ENCODE measurements around the gene SIGLEC12. TPM values are rescaled to one million over a fixed set of nuclear protein-coding genes. Genes with fewer than 3 reads are reported as not detected.

SIGLEC12 gene
- total RNA-seq, 4 donors from 2014 or later: 0.41 to 0.48 TPM; not detected in 2

GRCh38 chr19:51508059-51508733, 6.6 kb upstream of the SIGLEC12 start:
- DNase-seq: no peak
- no peaks in the 10 kb centered on the region for H3K36me3 ChIP-seq
- in situ Hi-C loops (cut with MboI; ENCODE audit: low pct_ligation_motif_present in 1 of 4, low pct_unique_long_range_greater_than_20kb in 1 of 4, low sequenced_read_pairs in 3 of 4): no loop called here
- H3K9me3 ChIP-seq: no peaks in the 10 kb centered on the region
- H3K4me3 ChIP-seq: no peak overlapping the region
- H3K27ac ChIP-seq: no peak overlapping the region
- TF ChIP-seq POLR2A (IDR thresholded peaks at IDR 0.05): no peak
- TF ChIP-seq POLR2AphosphoS5 (IDR thresholded peaks at IDR 0.05): no peak
- no peaks in the 10 kb centered on the region for H3K27me3 ChIP-seq
- H3K4me1 ChIP-seq: no peaks in the 10 kb centered on the region
- intact Hi-C loops (cut with DNase I; ENCODE audit: low total_unique reads): no loop called here
- WGBS, 2 donors (ENCODE audit: low coverage in 1 of 2): 51 to 83% methylated on average over 1 to 3 of the region's 3 CpGs

- no peaks in the 10 kb centered on the region for H3K9me3 ChIP-seq
- H3K27me3 ChIP-seq: no peaks in the 10 kb centered on the region
- H3K36me3 ChIP-seq: no peaks in the 10 kb centered on the region
- H3K4me3 ChIP-seq: no peak overlapping the region
- H3K4me1 ChIP-seq: no peaks in the 10 kb centered on the region
- no peak overlapping the region for H3K27ac ChIP-seq
- in situ Hi-C loops (cut with MboI; ENCODE audit: low pct_ligation_motif_present in 1 of 4, low pct_unique_long_range_greater_than_20kb in 1 of 4, low sequenced_read_pairs in 3 of 4): no loop called here
- intact Hi-C loops (cut with DNase I; ENCODE audit: low total_unique reads): no loop called here
- WGBS, 2 donors (ENCODE audit: low coverage in 1 of 2): 63 to 74% methylated on average over 6 of the region's 6 CpGs
- DNase-seq: no peak
- no peak for TF ChIP-seq CTCF (IDR thresholded peaks at IDR 0.05)
- no peak for TF ChIP-seq POLR2A (IDR thresholded peaks at IDR 0.05)
- no peak for TF ChIP-seq POLR2AphosphoS5 (IDR thresholded peaks at IDR 0.05)
- TF ChIP-seq EP300 (IDR thresholded peaks at IDR 0.05; ENCODE audit: low read depth): no peak
These were observed 6.0 kb upstream of the SIGLEC12 start for GRCh38 chr19:51507640-51508058.

GRCh38 chr19:51507192-51507591, 5.6 kb upstream of the SIGLEC12 start:
- Histone ChIP-seq H3K36me3 (no peaks in the 10 kb centered on the region), H3K4me3 (no peak overlapping the region), H3K4me1 (no peaks in the 10 kb centered on the region), H3K9me3 (no peaks in the 10 kb centered on the region), H3K27ac (no peak overlapping the region), H3K27me3 (no peaks in the 10 kb centered on the region)
- 33 to 52% methylated on average over 2 to 3 of the region's 3 CpGs for WGBS, 2 donors (ENCODE audit: low coverage in 1 of 2)
- DNase-seq: no peak
- TF ChIP-seq EP300 (IDR thresholded peaks at IDR 0.05; ENCODE audit: low read depth) (no peak), POLR2A (IDR thresholded peaks at IDR 0.05) (no peak), POLR2AphosphoS5 (IDR thresholded peaks at IDR 0.05) (no peak), CTCF (IDR thresholded peaks at IDR 0.05) (no peak)
- in situ Hi-C loops (cut with MboI; ENCODE audit: low pct_ligation_motif_present in 1 of 4, low pct_unique_long_range_greater_than_20kb in 1 of 4, low sequenced_read_pairs in 3 of 4): no loop called here
- intact Hi-C loops (cut with DNase I; ENCODE audit: low total_unique reads): no loop called here

GRCh38 chr19:51505904-51506303, 4.3 kb upstream of the SIGLEC12 start:
- Histone ChIP-seq H3K4me1 (no peaks in the 10 kb centered on the region), H3K9me3 (no peaks in the 10 kb centered on the region), H3K4me3 (no peak overlapping the region), H3K27ac (no peak overlapping the region), H3K36me3 (no peaks in the 10 kb centered on the region), H3K27me3 (no peaks in the 10 kb centered on the region)
- DNase-seq: no peak
- TF ChIP-seq EP300 (IDR thresholded peaks at IDR 0.05; ENCODE audit: low read depth): no peak
- TF ChIP-seq POLR2A (IDR thresholded peaks at IDR 0.05): no peak
- no peak for TF ChIP-seq CTCF (IDR thresholded peaks at IDR 0.05)
- TF ChIP-seq POLR2AphosphoS5 (IDR thresholded peaks at IDR 0.05): no peak
- in situ Hi-C loops (cut with MboI; ENCODE audit: low pct_ligation_motif_present in 1 of 4, low pct_unique_long_range_greater_than_20kb in 1 of 4, low sequenced_read_pairs in 3 of 4) (no loop called here), intact Hi-C loops (cut with DNase I; ENCODE audit: low total_unique reads) (no loop called here)
- 31 to 33% methylated on average over 3 of the region's 3 CpGs for WGBS, 2 donors (ENCODE audit: low coverage in 1 of 2)

- intact Hi-C loops (cut with DNase I; ENCODE audit: low total_unique reads): no loop called here
- WGBS, 2 donors (ENCODE audit: low coverage in 1 of 2): 53% methylated on average over 3 of the region's 3 CpGs; no CpG with 5 or more reads in 1 of the 2 donors
- no peaks in the 10 kb centered on the region for H3K27me3 ChIP-seq
- no peak for DNase-seq
- H3K27ac ChIP-seq: no peak overlapping the region
- TF ChIP-seq CTCF (IDR thresholded peaks at IDR 0.05) (no peak), EP300 (IDR thresholded peaks at IDR 0.05; ENCODE audit: low read depth) (no peak), POLR2A (IDR thresholded peaks at IDR 0.05) (no peak), POLR2AphosphoS5 (IDR thresholded peaks at IDR 0.05) (no peak)
- no peaks in the 10 kb centered on the region for H3K36me3 ChIP-seq
- H3K4me3 ChIP-seq: no peak overlapping the region
- in situ Hi-C loops (cut with MboI; ENCODE audit: low pct_ligation_motif_present in 1 of 4, low pct_unique_long_range_greater_than_20kb in 1 of 4, low sequenced_read_pairs in 3 of 4): no loop called here
- no peaks in the 10 kb centered on the region for H3K4me1 ChIP-seq
- no peaks in the 10 kb centered on the region for H3K9me3 ChIP-seq
These were observed 2.3 kb upstream of the SIGLEC12 start for GRCh38 chr19:51503896-51504295.
